KMS-11 (cell line): Measurements from ENCODE around the gene OPN1LW.

Source experiments
- H2AFZ ChIP-seq: fragments of 200-600 bp; sonication (generic); 2 replicates; pipeline ENCODE4 v1.6.1; 2016; ENCODE audit warnings: antibody characterized with exemption, mixed run types, low read depth
- H3K27ac ChIP-seq: fragments of 200-600 bp; sonication (generic); 2 replicates; pipeline ENCODE4 v1.6.1; 2016; ENCODE audit warnings: mild to moderate bottlenecking, mixed run types
- H3K27me3 ChIP-seq: fragments of 200-600 bp; sonication (generic); 2 replicates; pipeline ENCODE4 v1.6.1; 2017; ENCODE audit warnings: mild to moderate bottlenecking, low read depth, mixed run types, moderate library complexity; ENCODE audit not compliant: insufficient read depth
- H3K36me3 ChIP-seq: fragments of 200-600 bp; sonication (generic); 2 replicates; pipeline ENCODE4 v1.6.1; 2017; ENCODE audit warnings: mild to moderate bottlenecking, mixed run types; ENCODE audit not compliant: insufficient read depth
- H3K4me1 ChIP-seq: fragments of 200-600 bp; sonication (generic); 2 replicates; pipeline ENCODE4 v1.6.1; 2016; ENCODE audit warnings: mild to moderate bottlenecking, low read depth, mixed run types; ENCODE audit not compliant: poor library complexity, severe bottlenecking
- H3K4me2 ChIP-seq: fragments of 200-600 bp; sonication (generic); 2 replicates; pipeline ENCODE4 v1.7.0; 2016; ENCODE audit warnings: mild to moderate bottlenecking, mixed run types
- H3K4me3 ChIP-seq: fragments of 200-600 bp; sonication (generic); IDR thresholded peaks from 2 replicates; pipeline ENCODE4 v1.6.1; 2017; ENCODE audit warnings: low read depth, low read length, mixed read lengths; ENCODE audit not compliant: insufficient read depth
- H3K79me2 ChIP-seq: fragments of 200-600 bp; sonication (generic); 2 replicates; pipeline ENCODE4 v1.6.1; 2016; ENCODE audit warnings: low read depth, mixed run types; ENCODE audit not compliant: insufficient read depth
- H3K9ac ChIP-seq: fragments of 200-600 bp; sonication (generic); 2 replicates; pipeline ENCODE4 v1.6.1; 2016; ENCODE audit warnings: mild to moderate bottlenecking, mixed run types
- H4K20me1 ChIP-seq: fragments of 200-600 bp; sonication (generic); 2 replicates; pipeline ENCODE4 v1.6.1; 2016; ENCODE audit warnings: mild to moderate bottlenecking, mixed run types; ENCODE audit not compliant: insufficient read depth
- CTCF ChIP-seq: fragments of 200-600 bp; sonication (generic); conservative IDR thresholded peaks from 2 replicates; pipeline ENCODE4 v1.6.1; 2017; ENCODE audit warnings: low read depth, mild to moderate bottlenecking, antibody characterized with exemption, low read length, moderate library complexity, mixed read lengths

Gene OPN1LW

GRCh38 chrX:154097589-154098541 lies 46.2 kb upstream of the OPN1LW start, which contains the start of gene MECP2:
Gene MECP2, minus strand, starts transcription at chrX:154097717.
- Histone ChIP-seq H3K4me2 (peak within 1 kb of the TSS; percentile 60), H3K79me2 (peaks cover 40% of the 10 kb centered on the region), H3K27ac (peak within 1 kb of the TSS; percentile 28; the same call in 1 of the 2 replicates), H2AFZ (peak within 1 kb of the TSS; percentile 71; the same call in 1 of the 2 replicates), H3K4me1 (peaks cover 23% of the 10 kb centered on the region), H3K36me3 (no peaks in the 10 kb centered on the region), H3K9ac (peak within 1 kb of the TSS; percentile 55; the same call in 1 of the 2 replicates), H3K27me3 (no peaks in the 10 kb centered on the region), H3K4me3 (no peak within 1 kb of the TSS), H4K20me1 (no peaks in the 10 kb centered on the region)
- no peak for TF ChIP-seq CTCF

- Histone ChIP-seq H2AFZ (peak overlapping the region; percentile 71; the same call in 1 of the 2 replicates), H3K36me3 (no peaks in the 10 kb centered on the region), H3K27ac (no peak overlapping the region), H3K4me3 (no peak overlapping the region), H3K9ac (no peak overlapping the region), H4K20me1 (no peaks in the 10 kb centered on the region), H3K4me2 (no peak overlapping the region), H3K27me3 (no peaks in the 10 kb centered on the region), H3K4me1 (peaks cover 18% of the 10 kb centered on the region), H3K79me2 (peaks cover 33% of the 10 kb centered on the region)
- no peak for TF ChIP-seq CTCF
These were observed 45.5 kb upstream of the OPN1LW start for GRCh38 chrX:154098551-154098950.

GRCh38 chrX:154113729-154114128 lies 30.3 kb upstream of the OPN1LW start:
- no peaks in the 10 kb centered on the region for H3K27me3 ChIP-seq

GRCh38 chrX:154114652-154115051 lies 29.4 kb upstream of the OPN1LW start:
- no peak overlapping the region for H3K4me3 ChIP-seq
- no peak overlapping the region for H3K27ac ChIP-seq
- H3K4me2 ChIP-seq: no peak overlapping the region
- H4K20me1 ChIP-seq: no peaks in the 10 kb centered on the region
- no peaks in the 10 kb centered on the region for H3K27me3 ChIP-seq
- TF ChIP-seq CTCF: no peak
- no peak overlapping the region for H2AFZ ChIP-seq
- no peak overlapping the region for H3K9ac ChIP-seq
- H3K4me1 ChIP-seq: no peaks in the 10 kb centered on the region
- H3K79me2 ChIP-seq: no peaks in the 10 kb centered on the region
- no peaks in the 10 kb centered on the region for H3K36me3 ChIP-seq

More at GRCh38 chrX:154113729-154114128, 30.3 kb upstream of the OPN1LW start:
- no peaks in the 10 kb centered on the region for H4K20me1 ChIP-seq
- H3K4me1 ChIP-seq: no peaks in the 10 kb centered on the region
- no peak for TF ChIP-seq CTCF
- no peak overlapping the region for H3K27ac ChIP-seq
- no peak overlapping the region for H3K9ac ChIP-seq
- no peaks in the 10 kb centered on the region for H3K79me2 ChIP-seq
- H2AFZ ChIP-seq: no peak overlapping the region
- H3K36me3 ChIP-seq: no peaks in the 10 kb centered on the region
- no peak overlapping the region for H3K4me3 ChIP-seq
- no peak overlapping the region for H3K4me2 ChIP-seq
